CD8-positive, alpha-beta memory T cell (primary cell): ENCODE data around the gene STMN3. TPM values are rescaled to one million over a fixed set of nuclear protein-coding genes. Genes with fewer than 3 reads are reported as not detected.
A peak's percentile ranks its signal among the peaks of the same experiment; 100 is the strongest.

Experiments used
- CTCF ChIA-PET: fragments of 350-600 bp; sonication (Branson Sonifier 250); formaldehyde crosslinking; loops from one replicate; lab custom pipeline; 2021; ENCODE audit warnings: antibody characterized with exemption; lab: Charles Lee
- POLR2A ChIA-PET: fragments of 350-600 bp; sonication (Branson Sonifier 250); formaldehyde crosslinking; loops from one replicate; lab custom pipeline; 2021; ENCODE audit warnings: antibody characterized with exemption; lab: Charles Lee
- DNase-seq, 5 donors: peaks; one replicate each; pipeline versions ENCODE4 v3.0.0 to v3.0.0-alpha.2; 2020 to 2022; ENCODE audit warnings: mixed read lengths in 1 of 5
- H3K27ac ChIP-seq: one replicate; pipeline ENCODE4 v1.7.0; 2013; ENCODE audit warnings: low read depth, mild to moderate bottlenecking, low read length, moderate library complexity
- H3K27me3 ChIP-seq: 2 replicates; pipeline ENCODE4 v1.7.0; 2013; ENCODE audit warnings: low read length, mild to moderate bottlenecking; ENCODE audit not compliant: insufficient read depth, poor library complexity, severe bottlenecking
- H3K36me3 ChIP-seq: 2 replicates; pipeline ENCODE4 v1.7.0; 2013; ENCODE audit warnings: mild to moderate bottlenecking, low read length, moderate library complexity; ENCODE audit not compliant: insufficient read depth
- H3K4me1 ChIP-seq: 2 replicates; pipeline ENCODE4 v1.7.0; 2013; ENCODE audit warnings: mild to moderate bottlenecking, low read length, moderate library complexity; ENCODE audit not compliant: insufficient read depth
- H3K4me3 ChIP-seq: 2 replicates; pipeline ENCODE4 v1.7.0; 2013; ENCODE audit warnings: mild to moderate bottlenecking, low read length
- H3K9me3 ChIP-seq: 2 replicates; pipeline ENCODE4 v1.7.0; 2013; ENCODE audit warnings: mild to moderate bottlenecking, low read length
- H3K27ac Mint-ChIP-seq, 8 donors: one replicate each; pipeline ENCODE4 v1.8.0; 2020 to 2021; ENCODE audit warnings: mixed read lengths in 8 of 8, mild to moderate bottlenecking in 6 of 8, inconsistent platforms in 3 of 8, moderate library complexity in 3 of 8
- H3K27me3 Mint-ChIP-seq, 2 donors: one replicate each; pipeline ENCODE4 v1.8.0; 2020 to 2021; ENCODE audit warnings: mixed read lengths in 2 of 2, mild to moderate bottlenecking in 1 of 2, moderate library complexity in 1 of 2
- H3K36me3 Mint-ChIP-seq, 3 donors: one replicate each; pipeline ENCODE4 v1.8.0; 2020 to 2021; ENCODE audit warnings: mixed read lengths in 3 of 3, inconsistent platforms in 1 of 3, mild to moderate bottlenecking in 1 of 3
- H3K4me1 Mint-ChIP-seq, 3 donors: one replicate each; pipeline ENCODE4 v1.8.0; 2020 to 2021; ENCODE audit warnings: mixed read lengths in 3 of 3, inconsistent platforms in 1 of 3, mild to moderate bottlenecking in 1 of 3
- H3K4me3 Mint-ChIP-seq, 7 donors: one replicate each; pipeline ENCODE4 v1.8.0; 2020 to 2021; ENCODE audit warnings: mixed read lengths in 7 of 7, mild to moderate bottlenecking in 6 of 7, moderate library complexity in 4 of 7, inconsistent platforms in 2 of 7
- H3K9me3 Mint-ChIP-seq, 5 donors: one replicate each; pipeline ENCODE4 v1.8.0; 2020 to 2022; ENCODE audit warnings: mixed read lengths in 5 of 5, mild to moderate bottlenecking in 3 of 5, moderate library complexity in 2 of 5, inconsistent platforms in 1 of 5
- polyA plus RNA-seq: library from polyadenylated mRNA; unstranded; fragments of 300-500 nt; fragmentation: Illumina TruSeq; gene quantifications from one replicate; pipeline ENCODE4 v1.2.3, GENCODE V29; 2021
- total RNA-seq, 2 experiments: library from RNA; stranded (reverse); gene quantifications; one replicate each; pipeline ENCODE4 v1.2.3, GENCODE V29; 2021

Gene STMN3
- total RNA-seq (10 to 100 TPM; 21.0 to 21.6 TPM), polyA plus RNA-seq (24.7 TPM)

DNA sequence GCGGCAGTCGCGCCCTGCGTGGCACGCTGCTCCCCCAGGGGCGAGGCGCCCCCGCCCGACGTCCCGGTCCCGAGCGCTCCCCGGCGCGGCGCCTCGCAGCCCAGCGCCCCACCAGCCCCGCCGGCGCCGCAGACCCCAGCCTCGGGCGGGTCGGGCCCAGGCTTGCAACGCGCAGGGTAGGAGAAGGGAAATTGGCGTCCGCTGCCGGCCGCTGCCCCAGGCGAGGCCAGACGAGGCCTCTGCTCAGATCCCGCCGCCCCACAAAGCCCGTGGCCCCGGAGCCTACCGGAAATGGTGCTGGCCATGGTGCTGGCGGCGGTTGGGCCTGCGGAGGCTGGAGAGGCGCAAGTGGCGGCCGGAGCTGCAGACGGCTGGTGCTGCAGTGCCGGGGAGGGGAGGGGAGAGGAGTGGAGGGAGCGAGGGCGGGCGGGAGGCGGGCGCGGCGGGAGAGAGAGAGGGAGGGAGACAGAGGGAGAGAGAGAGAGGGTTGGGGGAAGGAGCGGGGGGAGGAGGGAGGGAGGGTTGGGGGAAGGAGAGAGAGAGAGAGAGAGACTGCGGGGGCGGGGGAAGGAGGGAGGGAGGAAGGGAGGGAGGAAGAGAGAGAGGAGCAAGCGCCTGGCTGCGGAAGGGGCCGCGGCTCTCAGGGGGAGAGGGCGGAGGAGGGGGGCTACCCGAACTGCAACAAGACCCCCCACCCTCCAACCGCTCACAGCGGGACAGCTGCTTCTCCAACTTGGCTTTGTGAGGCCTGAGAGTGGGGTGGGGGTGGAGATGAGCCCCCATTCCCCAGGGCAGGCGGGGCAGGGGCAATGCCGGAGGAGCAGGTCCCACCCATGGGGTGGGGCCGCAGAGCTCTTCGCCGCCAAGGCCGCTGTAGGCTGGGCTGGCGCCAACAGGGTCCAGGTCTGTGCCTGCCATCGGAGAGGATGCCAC, at the start of gene STMN3:
Gene STMN3, minus strand, starts transcription at position 384 of the 933 bp plus-strand sequence. Its CDS starts 79 bp downstream, at position 305.
- H3K4me3 ChIP-seq: peak within 1 kb of the TSS; percentile 56
- peaks cover 38% of the 10 kb centered on the region for H3K4me1 ChIP-seq
- no peaks in the 10 kb centered on the region for H3K27me3 ChIP-seq
- Mint-ChIP-seq H3K9me3 (no peaks in the 10 kb centered on the region), H3K36me3 (peaks cover 0 to 11% (median 0%) of the 10 kb centered on the region in 3 donors), H3K27me3 (peaks cover 0 to 5% of the 10 kb centered on the region in 2 donors), H3K27ac (peak within 1 kb of the TSS in 6 of 8 donors; percentile 32 to 91 (median 70)), H3K4me3 (peak within 1 kb of the TSS; percentile 79 to 96 (median 87)), H3K4me1 (peaks cover 20 to 42% (median 25%) of the 10 kb centered on the region in 3 donors)
- ChIA-PET POLR2A (interaction anchor here (0.6 to 1.5 kb wide), 8 partner anchors 11 to 133 kb away, joined by 3 to 8 read pairs (median 4); partner anchors contain the start of genes GMEB2 and PPDPF), CTCF (interaction anchor here (1.1 to 2.4 kb wide), 2 partner anchors 12 to 72 kb away, joined by 4 to 12 read pairs; no protein-coding TSS in a partner anchor)
- no peaks in the 10 kb centered on the region for H3K9me3 ChIP-seq
- DNase-seq: peak; percentile 59 to 84 (median 63)
- no peaks in the 10 kb centered on the region for H3K36me3 ChIP-seq
- H3K27ac ChIP-seq: peak within 1 kb of the TSS; percentile 6

DNA sequence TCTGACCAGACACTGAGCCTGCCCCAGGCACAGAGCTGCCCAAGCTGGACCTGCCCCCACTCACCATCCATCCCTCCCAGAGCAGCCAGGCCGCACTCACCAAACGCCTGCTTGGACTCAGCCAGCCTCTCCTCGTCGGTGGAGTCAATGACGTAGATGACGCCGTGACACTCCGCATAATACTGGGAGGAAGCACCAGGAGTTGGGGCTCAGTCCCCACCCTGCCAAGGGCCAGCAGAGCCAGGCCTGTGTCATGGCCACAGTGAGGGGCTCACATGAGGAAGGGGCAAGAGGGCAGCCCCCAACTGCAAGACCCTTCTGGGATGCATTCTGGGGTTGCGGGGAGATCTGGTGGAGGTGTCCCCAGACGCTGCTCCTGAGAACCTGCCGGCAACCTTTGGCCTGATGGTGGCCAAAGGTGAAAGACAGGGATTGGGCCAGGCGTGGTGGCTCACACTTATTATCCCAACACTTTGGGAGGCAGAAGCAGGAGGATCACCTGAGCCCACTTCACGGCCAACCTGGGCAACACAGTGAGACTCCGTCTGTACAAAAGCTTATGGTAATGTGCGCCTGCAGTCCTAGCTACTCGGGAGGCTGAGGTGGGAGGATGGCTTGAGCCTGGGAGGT, 48.9 kb upstream of the STMN3 start:
- Mint-ChIP-seq H3K4me3 (no peak overlapping the region), H3K27ac (peak overlapping the region in 2 of 8 donors; percentile 17 to 43), H3K27me3 (no peaks in the 10 kb centered on the region), H3K9me3 (no peaks in the 10 kb centered on the region), H3K36me3 (peaks cover 0 to 38% (median 7%) of the 10 kb centered on the region in 3 donors), H3K4me1 (peaks cover 11 to 45% (median 14%) of the 10 kb centered on the region in 3 donors)
- H3K27me3 ChIP-seq: no peaks in the 10 kb centered on the region
- no peak overlapping the region for H3K4me3 ChIP-seq
- DNase-seq: no peak
- H3K9me3 ChIP-seq: no peaks in the 10 kb centered on the region
- peaks cover 23% of the 10 kb centered on the region for H3K4me1 ChIP-seq
- POLR2A ChIA-PET: no interaction called here
- H3K36me3 ChIP-seq: peaks cover 22% of the 10 kb centered on the region
- no peak overlapping the region for H3K27ac ChIP-seq
- CTCF ChIA-PET: interaction anchor here (0.6 to 1.7 kb wide), 3 partner anchors 60 to 164 kb away, joined by 3 to 4 read pairs (median 3); no protein-coding TSS in a partner anchor

DNA sequence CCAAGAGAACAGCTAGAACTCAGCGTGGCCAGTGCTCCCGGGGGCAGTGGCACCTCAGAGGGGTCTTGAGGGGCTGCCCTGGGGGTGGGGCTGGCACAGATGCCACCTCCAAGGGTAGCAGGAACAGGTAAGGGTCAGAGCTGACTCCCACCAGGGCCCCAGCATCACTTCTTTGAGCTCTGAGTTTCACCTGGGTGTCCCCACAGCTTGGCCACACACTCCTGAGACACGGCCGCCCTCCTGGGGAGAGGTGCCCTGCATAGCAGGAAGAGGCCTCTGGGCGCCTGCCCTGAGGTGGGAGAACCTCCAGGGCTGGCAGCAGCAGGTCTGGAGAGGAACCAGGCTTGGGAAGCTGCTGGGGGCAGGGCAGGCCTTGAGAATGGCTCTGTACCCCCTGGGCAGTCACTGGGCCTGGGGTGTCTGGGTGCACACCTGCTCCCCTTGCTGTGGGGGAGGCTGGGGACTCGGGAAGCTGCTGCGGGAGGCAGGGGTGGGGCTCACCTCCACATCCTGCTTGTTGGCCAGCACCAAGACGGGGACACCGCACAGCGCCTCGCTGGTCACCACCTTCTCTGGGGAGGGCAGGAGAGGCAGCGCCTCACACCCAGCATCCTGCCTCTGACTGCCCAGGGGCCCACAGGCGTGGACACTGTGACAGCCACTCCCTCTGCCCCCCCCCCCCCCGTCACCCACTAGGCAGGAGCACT, 48.3 kb upstream of the STMN3 start:
- peaks cover 0 to 31% (median 3%) of the 10 kb centered on the region in 3 donors for H3K36me3 Mint-ChIP-seq
- no peak overlapping the region for H3K27ac Mint-ChIP-seq
- H3K36me3 ChIP-seq: peaks cover 21% of the 10 kb centered on the region
- no peak overlapping the region for H3K27ac ChIP-seq
- no peaks in the 10 kb centered on the region for H3K9me3 Mint-ChIP-seq
- H3K4me1 Mint-ChIP-seq: peaks cover 5 to 45% (median 8%) of the 10 kb centered on the region in 3 donors
- no peaks in the 10 kb centered on the region for H3K27me3 ChIP-seq
- H3K9me3 ChIP-seq: no peaks in the 10 kb centered on the region
- no peak overlapping the region for H3K4me3 ChIP-seq
- ChIA-PET POLR2A (no interaction called here), CTCF (interaction anchor here (0.6 to 1.7 kb wide), 2 partner anchors 60 to 164 kb away, joined by 3 to 4 read pairs; no protein-coding TSS in a partner anchor)
- H3K4me3 Mint-ChIP-seq: no peak overlapping the region
- no peak for DNase-seq
- peaks cover 23% of the 10 kb centered on the region for H3K4me1 ChIP-seq
- H3K27me3 Mint-ChIP-seq: no peaks in the 10 kb centered on the region

DNA sequence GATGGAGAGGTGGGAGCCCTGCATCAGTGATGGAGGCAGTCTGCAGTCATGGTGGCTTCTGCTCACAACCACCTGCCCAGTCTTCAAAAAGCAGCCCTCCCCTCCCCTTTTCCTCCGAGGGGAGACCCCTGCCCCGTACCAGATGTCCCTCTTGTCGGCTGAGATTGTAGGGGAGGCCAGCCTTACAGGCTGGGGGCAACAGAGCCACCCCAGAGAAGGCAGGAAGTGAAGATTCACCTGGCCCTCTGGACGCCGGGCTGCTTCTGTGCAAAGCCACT, 47.8 kb upstream of the STMN3 start:
- Mint-ChIP-seq H3K27ac (no peak overlapping the region), H3K9me3 (peaks cover 0 to 2% (median 0%) of the 10 kb centered on the region in 5 donors)
- no peak for DNase-seq

DNA sequence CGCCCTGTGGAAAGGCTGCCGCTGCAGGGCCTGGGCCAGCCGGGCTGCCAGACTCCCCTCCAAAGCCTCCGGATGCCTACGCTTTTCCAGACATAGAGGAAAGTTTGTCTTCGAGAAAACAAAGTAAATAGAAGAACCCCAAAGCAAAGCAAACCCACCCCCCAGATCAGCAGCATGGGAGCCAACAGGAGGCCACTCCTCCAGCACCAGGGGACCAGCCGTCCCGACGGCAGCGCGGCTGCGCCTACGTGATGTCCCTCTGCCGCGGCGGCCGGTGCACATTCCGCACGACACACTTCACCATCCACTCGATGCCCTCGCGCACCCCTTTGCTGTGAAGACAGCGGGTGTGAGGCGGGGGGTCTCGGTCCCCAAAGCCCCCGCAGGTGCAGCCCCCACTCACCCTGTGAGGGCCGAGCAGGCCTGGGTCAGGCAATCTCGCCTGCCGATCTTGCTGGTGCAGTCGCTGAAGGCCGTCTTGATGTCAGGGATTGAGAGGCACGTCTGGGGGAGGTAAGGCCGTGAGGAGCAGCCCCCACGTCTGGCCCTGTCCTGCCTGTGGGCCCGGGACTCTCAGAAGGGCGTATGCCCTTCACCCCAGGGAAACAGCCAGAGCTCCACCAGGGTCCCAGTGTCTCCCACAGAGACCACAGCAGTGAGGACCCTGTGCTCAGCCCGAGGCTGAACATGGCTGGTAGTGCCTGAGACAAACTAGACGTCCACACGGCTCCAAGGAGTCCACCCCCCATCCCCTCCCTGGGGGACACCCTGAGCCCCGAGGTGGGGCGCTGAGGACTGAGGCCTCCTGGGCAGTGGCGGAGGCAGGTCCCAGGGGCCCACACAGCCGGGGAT, 47.2 kb upstream of the STMN3 start:
- H3K4me3 ChIP-seq: no peak overlapping the region
- H3K27ac ChIP-seq: no peak overlapping the region
- H3K27me3 Mint-ChIP-seq: no peaks in the 10 kb centered on the region
- H3K9me3 Mint-ChIP-seq: peaks cover 0 to 2% (median 0%) of the 10 kb centered on the region in 5 donors
- CTCF ChIA-PET: no interaction called here
- H3K9me3 ChIP-seq: no peaks in the 10 kb centered on the region
- H3K4me1 ChIP-seq: peaks cover 22% of the 10 kb centered on the region
- no peaks in the 10 kb centered on the region for H3K27me3 ChIP-seq
- H3K4me3 Mint-ChIP-seq: no peak overlapping the region
- POLR2A ChIA-PET: interaction anchor here (1.5 kb wide), 1 partner anchor 19 kb away, joined by 3 read pairs; no protein-coding TSS in a partner anchor
- peaks cover 10% of the 10 kb centered on the region for H3K36me3 ChIP-seq
- peaks cover 3 to 47% (median 8%) of the 10 kb centered on the region in 3 donors for H3K4me1 Mint-ChIP-seq
- peak in 1 of 5 donors; percentile 42 for DNase-seq
- H3K27ac Mint-ChIP-seq: peak overlapping the region in 1 of 8 donors; percentile 40
- peaks cover 0 to 23% (median 3%) of the 10 kb centered on the region in 3 donors for H3K36me3 Mint-ChIP-seq

More for the DNA sequence above, 47.8 kb upstream of the STMN3 start:
- Histone ChIP-seq H3K4me3 (no peak overlapping the region), H3K36me3 (peaks cover 16% of the 10 kb centered on the region), H3K9me3 (no peaks in the 10 kb centered on the region), H3K27me3 (no peaks in the 10 kb centered on the region), H3K4me1 (peaks cover 23% of the 10 kb centered on the region), H3K27ac (no peak overlapping the region)
- Mint-ChIP-seq H3K4me1 (peaks cover 3 to 48% (median 8%) of the 10 kb centered on the region in 3 donors), H3K36me3 (peaks cover 0 to 28% (median 3%) of the 10 kb centered on the region in 3 donors), H3K4me3 (no peak overlapping the region), H3K27me3 (no peaks in the 10 kb centered on the region)
- ChIA-PET POLR2A (no interaction called here), CTCF (no interaction called here)

DNA sequence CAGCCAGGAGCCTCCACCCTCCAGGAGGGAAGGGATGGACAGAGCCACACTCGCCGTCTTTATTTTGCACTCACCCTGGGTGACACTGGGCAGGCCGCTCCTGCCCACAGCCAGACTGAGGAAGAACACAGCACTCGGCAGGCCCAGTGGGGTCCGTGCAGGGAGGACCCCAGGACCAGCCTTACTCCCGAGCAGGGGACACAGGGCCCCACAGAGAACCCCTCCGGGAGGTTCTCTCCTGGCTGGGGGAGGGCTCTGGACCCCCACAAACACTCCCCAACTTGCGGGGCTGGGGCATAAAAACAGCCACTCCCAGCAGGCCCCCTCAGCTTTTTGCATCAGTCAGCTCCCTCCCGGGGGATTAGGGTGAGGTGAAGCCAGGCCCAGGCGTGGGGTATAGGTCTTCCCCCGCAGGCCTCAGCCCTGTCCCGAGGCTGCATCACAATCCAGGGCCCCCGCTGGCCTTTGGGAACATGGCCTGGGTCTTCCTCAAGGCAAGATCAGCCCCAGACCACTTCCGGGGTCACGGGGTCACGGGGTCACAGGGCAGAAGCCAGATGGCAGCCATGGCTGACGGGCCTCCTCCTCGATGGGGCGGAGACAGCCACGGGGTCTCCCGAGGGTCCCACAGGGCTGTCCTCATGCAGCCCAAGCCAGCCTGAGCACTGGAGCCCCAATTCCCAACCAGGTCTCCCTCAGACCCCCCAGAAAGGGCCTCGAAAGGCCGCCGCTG, 46.4 kb upstream of the STMN3 start:
- H3K4me3 ChIP-seq: no peak overlapping the region
- DNase-seq: peak in 1 of 5 donors; percentile 43
- Mint-ChIP-seq H3K4me3 (no peak overlapping the region), H3K36me3 (peaks cover 0 to 15% (median 0%) of the 10 kb centered on the region in 3 donors), H3K27ac (peak overlapping the region in 1 of 8 donors; percentile 71), H3K27me3 (no peaks in the 10 kb centered on the region), H3K9me3 (peaks cover 0 to 2% (median 0%) of the 10 kb centered on the region in 5 donors), H3K4me1 (peaks cover 0 to 43% (median 5%) of the 10 kb centered on the region in 3 donors)
- CTCF ChIA-PET: no interaction called here
- no peaks in the 10 kb centered on the region for H3K9me3 ChIP-seq
- H3K36me3 ChIP-seq: peaks cover 2% of the 10 kb centered on the region
- no peak overlapping the region for H3K27ac ChIP-seq
- H3K4me1 ChIP-seq: peaks cover 22% of the 10 kb centered on the region
- no peaks in the 10 kb centered on the region for H3K27me3 ChIP-seq
- POLR2A ChIA-PET: interaction anchor here (1.5 kb wide), 1 partner anchor 18 kb away, joined by 3 read pairs; no protein-coding TSS in a partner anchor
